Measurements from ENCODE around the gene KDM5A.

The KDM5A gene

GRCh38 chr12:337039-337438 is 52.1 kb downstream of the KDM5A start:
- H3K4me3 ChIP-seq: no peak overlapping the region
- H4K20me1 ChIP-seq: peaks cover 6 to 90% (median 37%) of the 10 kb centered on the region in 11 experiments; a peak in 16 of 22 replicates
- peaks cover 0 to 8% (median 6%) of the 10 kb centered on the region in 11 experiments; a peak in 17 of 22 replicates for H3K9me3 ChIP-seq (replicated peaks in 1 of 11)
- H3K27me3 ChIP-seq: no peaks in the 10 kb centered on the region
- no peak overlapping the region for H3K9ac ChIP-seq
- TF ChIP-seq Cebpa-rat (IDR thresholded peaks at IDR 0.05): no peak
- peaks cover 0 to 6% (median 0%) of the 10 kb centered on the region in 10 experiments; a peak in 1 of 20 replicates for H3K4me1 ChIP-seq
- no peak overlapping the region for H3K27ac ChIP-seq
- peaks cover 90 to 100% (median 96%) of the 10 kb centered on the region in 11 experiments for H3K36me3 ChIP-seq
- no peak overlapping the region for H3K4me2 ChIP-seq

GRCh38 chr12:334125-334524 is 55.0 kb downstream of the KDM5A start:
- Histone ChIP-seq H3K4me3 (no peak overlapping the region), H3K36me3 (peaks cover 89 to 100% (median 96%) of the 10 kb centered on the region in 11 experiments), H3K27ac (no peak overlapping the region)

DNA sequence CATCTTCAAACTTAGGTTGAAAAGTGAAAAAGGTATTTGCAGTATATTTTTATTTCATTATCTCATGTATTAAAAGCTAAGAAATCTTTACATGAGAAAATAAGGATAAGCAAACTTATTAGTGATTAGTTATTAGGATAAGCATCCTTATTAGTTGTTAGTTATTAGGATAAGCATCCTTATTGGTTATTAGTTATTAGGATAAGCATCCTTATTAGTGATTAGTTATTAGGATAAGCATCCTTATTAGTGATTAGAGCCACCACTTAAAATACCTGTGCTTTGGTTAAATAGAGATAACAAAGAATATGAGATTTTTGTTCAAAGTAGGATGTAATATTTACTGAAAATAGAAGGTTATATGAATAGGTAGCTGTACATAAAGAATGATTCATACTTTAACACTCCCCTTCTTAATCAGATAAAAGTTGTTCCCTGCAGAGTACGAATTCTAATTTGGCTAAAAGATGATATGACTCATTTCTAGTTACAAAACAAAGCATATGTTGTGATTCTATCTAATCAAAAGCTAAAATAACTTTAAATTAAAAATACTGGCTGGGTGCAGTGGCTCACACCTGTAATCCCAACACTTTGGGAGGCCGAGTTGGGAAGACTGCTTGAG is 56.4 kb downstream of the KDM5A start:
- no peak overlapping the region for H3K27ac ChIP-seq

More at GRCh38 chr12:334125-334524, 55.0 kb downstream of the KDM5A start:
- TF ChIP-seq Cebpa-rat (IDR thresholded peaks at IDR 0.05): no peak
- no peaks in the 10 kb centered on the region for H3K27me3 ChIP-seq
- H3K4me1 ChIP-seq: peaks cover 0 to 6% (median 0%) of the 10 kb centered on the region in 10 experiments; a peak in 1 of 20 replicates
- H3K9ac ChIP-seq: no peak overlapping the region
- H3K9me3 ChIP-seq (replicated peaks in 1 of 11): no peaks in the 10 kb centered on the region
- H4K20me1 ChIP-seq: peaks cover 6 to 86% (median 30%) of the 10 kb centered on the region in 11 experiments; a peak in 15 of 22 replicates
- no peak overlapping the region for H3K4me2 ChIP-seq

GRCh38 chr12:331287-331686 is 57.8 kb downstream of the KDM5A start:
- Histone ChIP-seq H3K9me3 (replicated peaks in 1 of 11) (no peaks in the 10 kb centered on the region), H3K27ac (no peak overlapping the region), H3K9ac (no peak overlapping the region), H3K27me3 (no peaks in the 10 kb centered on the region), H3K4me2 (no peak overlapping the region), H3K4me3 (no peak overlapping the region), H4K20me1 (peaks cover 6 to 84% (median 18%) of the 10 kb centered on the region in 11 experiments; a peak in 13 of 22 replicates), H3K36me3 (peaks cover 88 to 100% (median 96%) of the 10 kb centered on the region in 11 experiments), H3K4me1 (no peaks in the 10 kb centered on the region; a peak in 1 of 20 replicates)
- no peak for TF ChIP-seq Cebpa-rat (IDR thresholded peaks at IDR 0.05)

More for the DNA sequence above, 56.4 kb downstream of the KDM5A start:
- peaks cover 0 to 6% (median 0%) of the 10 kb centered on the region in 10 experiments; a peak in 1 of 20 replicates for H3K4me1 ChIP-seq
- TF ChIP-seq Cebpa-rat (IDR thresholded peaks at IDR 0.05): no peak
- no peaks in the 10 kb centered on the region for H3K27me3 ChIP-seq
- no peaks in the 10 kb centered on the region for H3K9me3 ChIP-seq (replicated peaks in 1 of 11)
- H3K4me2 ChIP-seq: no peak overlapping the region
- H3K9ac ChIP-seq: no peak overlapping the region
- peaks cover 4 to 83% (median 19%) of the 10 kb centered on the region in 11 experiments; a peak in 13 of 22 replicates for H4K20me1 ChIP-seq
- no peak overlapping the region for H3K4me3 ChIP-seq
- H3K36me3 ChIP-seq: peaks cover 88 to 100% (median 96%) of the 10 kb centered on the region in 11 experiments

DNA sequence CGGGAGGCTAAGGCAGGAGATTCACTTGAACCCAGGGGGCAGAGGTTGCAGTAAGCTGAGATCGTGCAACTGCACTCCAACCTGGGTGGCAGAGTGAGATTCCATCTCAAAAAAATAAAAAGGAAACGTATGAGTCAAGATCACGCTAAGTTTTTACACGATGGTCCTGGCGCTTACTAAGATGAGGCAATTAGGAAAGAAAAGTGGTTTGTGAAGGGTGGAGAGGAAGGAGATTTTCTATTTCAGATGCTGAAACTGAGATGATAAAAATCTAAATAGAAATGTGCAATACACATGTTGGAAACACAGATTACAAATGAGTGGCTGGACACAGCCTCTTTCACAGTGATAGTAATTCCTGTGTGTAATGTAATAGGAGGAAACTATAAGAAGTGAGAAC is 63.2 kb downstream of the KDM5A start:
- H3K9me3 ChIP-seq (replicated peaks in 1 of 11): no peaks in the 10 kb centered on the region
- H4K20me1 ChIP-seq: peaks cover 6 to 85% (median 40%) of the 10 kb centered on the region in 11 experiments; a peak in 15 of 22 replicates
- H3K9ac ChIP-seq: no peak overlapping the region
- no peak overlapping the region for H3K4me3 ChIP-seq
- H3K27ac ChIP-seq: no peak overlapping the region
- TF ChIP-seq Cebpa-rat (IDR thresholded peaks at IDR 0.05): no peak
- H3K27me3 ChIP-seq: no peaks in the 10 kb centered on the region
- no peaks in the 10 kb centered on the region for H3K4me1 ChIP-seq
- peaks cover 95 to 100% (median 99%) of the 10 kb centered on the region in 11 experiments for H3K36me3 ChIP-seq
- H3K4me2 ChIP-seq: no peak overlapping the region

DNA sequence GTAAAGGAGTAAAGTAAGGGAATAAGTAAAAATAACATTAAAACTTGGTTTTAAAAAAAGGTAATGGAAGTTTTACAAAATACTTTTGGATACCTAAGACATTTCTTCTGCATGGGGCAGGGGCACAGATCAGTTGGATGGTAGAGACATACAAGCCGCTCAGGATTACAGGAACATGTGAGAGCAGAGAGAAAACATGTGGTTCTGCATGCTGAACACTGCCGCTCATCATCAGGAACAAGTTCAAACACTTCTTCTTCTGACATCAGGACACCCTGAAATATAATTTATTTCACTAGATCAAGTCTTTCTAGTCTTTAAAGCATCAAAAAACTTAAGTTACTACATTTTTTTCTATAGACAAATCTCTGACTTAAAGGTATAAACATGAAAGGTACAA is 65.6 kb downstream of the KDM5A start:
- Histone ChIP-seq H3K9ac (no peak overlapping the region), H3K4me2 (no peak overlapping the region), H3K4me3 (no peak overlapping the region), H3K9me3 (replicated peaks in 1 of 11) (no peaks in the 10 kb centered on the region), H3K36me3 (peaks cover 98 to 100% (median 100%) of the 10 kb centered on the region in 11 experiments), H3K4me1 (no peaks in the 10 kb centered on the region), H3K27me3 (no peaks in the 10 kb centered on the region), H3K27ac (no peak overlapping the region), H4K20me1 (peaks cover 6 to 77% (median 47%) of the 10 kb centered on the region in 11 experiments; a peak in 16 of 22 replicates)
- no peak for TF ChIP-seq Cebpa-rat (IDR thresholded peaks at IDR 0.05)

GRCh38 chr12:321606-322326 is 67.4 kb downstream of the KDM5A start:
- no peak overlapping the region for H3K4me3 ChIP-seq
- H3K9me3 ChIP-seq (replicated peaks in 1 of 11): no peaks in the 10 kb centered on the region
- no peak overlapping the region for H3K9ac ChIP-seq
- H3K27me3 ChIP-seq: no peaks in the 10 kb centered on the region
- peaks cover 0 to 74% (median 32%) of the 10 kb centered on the region in 11 experiments; a peak in 15 of 22 replicates for H4K20me1 ChIP-seq
- peaks cover 98 to 100% (median 100%) of the 10 kb centered on the region in 11 experiments for H3K36me3 ChIP-seq
- H3K27ac ChIP-seq: no peak overlapping the region
- no peak overlapping the region for H3K4me2 ChIP-seq
- H3K4me1 ChIP-seq: no peaks in the 10 kb centered on the region
- TF ChIP-seq Cebpa-rat (IDR thresholded peaks at IDR 0.05): peak in 2 of 11 experiments; percentile 21 to 32; a peak in 1 of 22 replicates

DNA sequence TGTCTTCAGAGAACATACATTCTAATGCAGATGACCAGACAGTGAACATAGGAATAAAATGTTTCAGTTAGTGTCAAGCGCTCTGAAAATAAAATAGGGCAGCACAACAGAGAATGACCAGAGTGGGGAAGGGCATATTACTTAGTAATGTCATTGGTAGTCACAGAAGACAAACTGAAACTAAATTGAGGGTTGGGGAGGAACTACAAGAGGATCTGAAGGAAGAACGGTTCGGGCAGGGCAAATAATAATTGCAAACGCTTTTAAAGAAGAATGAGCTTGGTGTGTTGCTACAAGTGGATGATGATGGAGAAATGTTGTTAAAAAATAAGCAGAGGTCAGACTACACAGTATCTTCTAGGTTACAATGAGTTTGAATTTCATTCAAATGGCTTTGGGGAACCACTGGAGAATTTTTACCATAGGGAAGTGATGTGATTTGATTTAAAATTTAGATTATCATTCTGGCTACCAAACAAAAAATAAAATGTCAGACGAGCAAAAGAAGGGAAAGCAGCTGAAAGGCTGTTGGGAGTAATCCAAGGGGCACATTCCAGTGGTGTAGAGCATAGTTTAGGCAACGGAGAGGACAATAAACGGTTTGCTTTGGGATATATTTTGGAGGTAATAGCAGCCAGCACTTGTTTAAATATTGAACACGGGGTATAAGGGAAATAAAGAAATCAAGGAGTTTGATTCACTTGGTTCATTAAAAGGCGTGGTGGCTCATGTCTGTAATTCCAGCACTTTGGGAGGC is 70.2 kb downstream of the KDM5A start:
- Histone ChIP-seq H3K27me3 (no peaks in the 10 kb centered on the region), H4K20me1 (peaks cover 0 to 74% (median 10%) of the 10 kb centered on the region in 11 experiments; a peak in 14 of 22 replicates), H3K4me1 (no peaks in the 10 kb centered on the region), H3K27ac (no peak overlapping the region), H3K4me3 (no peak overlapping the region), H3K36me3 (peaks cover 99 to 100% (median 100%) of the 10 kb centered on the region in 11 experiments), H3K4me2 (no peak overlapping the region), H3K9me3 (replicated peaks in 1 of 11) (peaks cover 0 to 13% (median 3%) of the 10 kb centered on the region in 11 experiments; a peak in 9 of 22 replicates), H3K9ac (no peak overlapping the region)
- TF ChIP-seq Cebpa-rat (IDR thresholded peaks at IDR 0.05): no peak

Data from BLaER1 treated with 17β-estradiol and CSF1 and Interleukin-3, amounts not matched to agents 10 nM and 100 nM (cell line).